Body of pancreas (tissue), 4 donors: ENCODE measurements around the gene DNAJC5G.

Source experiments
- POLR2A ChIP-seq, 3 donors: fragments of 450-650 bp; IDR thresholded peaks; one replicate each; pipeline ENCODE4 v1.6.1; 2016; ENCODE audit warnings: antibody characterized with exemption in 3 of 3, mild to moderate bottlenecking in 2 of 3
- TF ChIP-seq, protein P1 (sequence below), 7 experiments: fragments of 450-650 bp in 4 of 7; fragments of 200-600 bp in 3 of 7; sonication (generic) in 3 of 7; IDR thresholded peaks; one replicate each; pipeline ENCODE4 v1.5.1; 2016 to 2019; ENCODE audit warnings: antibody characterized with exemption in 7 of 7

DNA sequence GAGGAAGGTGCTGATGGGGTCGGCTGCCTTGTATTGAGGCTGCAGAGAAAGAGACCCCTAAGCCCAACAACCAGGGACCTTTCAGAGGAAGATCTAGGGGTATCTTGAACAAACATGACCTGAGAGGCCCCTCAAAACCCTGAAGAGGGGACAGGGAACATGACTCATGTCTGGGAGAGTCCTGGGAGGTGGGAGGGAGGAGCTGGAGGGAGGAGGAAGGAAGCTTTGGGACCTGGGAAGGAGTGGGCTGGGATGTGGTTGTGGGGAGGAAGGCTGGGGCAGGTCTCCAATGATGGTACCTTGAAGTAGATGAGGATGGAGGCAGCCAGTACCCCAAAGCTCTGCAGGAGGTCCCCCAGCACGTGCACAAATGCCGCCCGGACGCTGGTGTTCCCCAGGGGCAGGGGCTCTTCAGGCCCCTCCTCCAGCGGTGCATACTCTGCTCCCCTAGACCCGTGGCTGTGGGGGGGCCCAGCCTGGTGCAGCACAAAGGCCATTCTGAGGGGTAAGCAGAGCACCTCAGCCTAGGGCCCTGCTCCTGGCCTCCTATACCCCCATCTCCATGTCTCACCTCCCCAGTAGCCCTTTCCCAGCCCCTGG, 18.3 kb upstream of the DNAJC5G start:
- TF ChIP-seq, protein P1, sequence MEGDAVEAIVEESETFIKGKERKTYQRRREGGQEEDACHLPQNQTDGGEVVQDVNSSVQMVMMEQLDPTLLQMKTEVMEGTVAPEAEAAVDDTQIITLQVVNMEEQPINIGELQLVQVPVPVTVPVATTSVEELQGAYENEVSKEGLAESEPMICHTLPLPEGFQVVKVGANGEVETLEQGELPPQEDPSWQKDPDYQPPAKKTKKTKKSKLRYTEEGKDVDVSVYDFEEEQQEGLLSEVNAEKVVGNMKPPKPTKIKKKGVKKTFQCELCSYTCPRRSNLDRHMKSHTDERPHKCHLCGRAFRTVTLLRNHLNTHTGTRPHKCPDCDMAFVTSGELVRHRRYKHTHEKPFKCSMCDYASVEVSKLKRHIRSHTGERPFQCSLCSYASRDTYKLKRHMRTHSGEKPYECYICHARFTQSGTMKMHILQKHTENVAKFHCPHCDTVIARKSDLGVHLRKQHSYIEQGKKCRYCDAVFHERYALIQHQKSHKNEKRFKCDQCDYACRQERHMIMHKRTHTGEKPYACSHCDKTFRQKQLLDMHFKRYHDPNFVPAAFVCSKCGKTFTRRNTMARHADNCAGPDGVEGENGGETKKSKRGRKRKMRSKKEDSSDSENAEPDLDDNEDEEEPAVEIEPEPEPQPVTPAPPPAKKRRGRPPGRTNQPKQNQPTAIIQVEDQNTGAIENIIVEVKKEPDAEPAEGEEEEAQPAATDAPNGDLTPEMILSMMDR (IDR thresholded peaks at IDR 0.05): no peak
- no peak for TF ChIP-seq POLR2A (IDR thresholded peaks at IDR 0.05)
